ENCODE data around the gene PRR30. TPM values are rescaled to one million over a fixed set of nuclear protein-coding genes. Genes with fewer than 3 reads are reported as not detected.
"Not testable (repeated sequence)": the region's sequence is repeated elsewhere in the genome, so short reads cannot be mapped to it uniquely, and the experiment has no call there.

The PRR30 gene
- total RNA-seq, 1 experiment from 2014 or later = not detected

DNA sequence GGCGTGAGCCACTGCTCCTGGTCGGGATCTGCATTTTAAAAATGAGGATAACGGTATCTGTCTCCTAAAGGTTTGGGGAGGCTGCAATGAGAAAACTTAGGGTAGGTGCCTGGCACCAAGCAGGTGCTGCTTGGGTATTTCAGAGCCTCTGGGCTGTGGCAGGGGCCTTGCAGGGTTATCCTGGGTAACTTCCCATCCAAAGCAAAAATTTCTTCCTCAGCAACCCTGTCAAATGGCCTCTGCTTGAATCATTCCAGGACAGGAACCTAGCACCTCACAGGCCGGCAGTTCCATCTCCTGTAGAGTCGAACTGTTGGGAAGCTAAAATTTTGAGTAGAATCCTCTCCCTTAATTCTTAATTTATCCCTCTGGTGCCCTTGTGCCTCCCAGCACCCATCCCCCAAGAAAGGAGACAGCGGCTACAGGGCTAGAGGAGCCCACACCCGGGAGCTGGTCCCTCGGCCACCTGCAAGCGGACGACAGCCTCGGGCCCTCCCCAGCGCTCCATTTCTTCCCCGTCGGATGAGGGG is 21.1 kb downstream of the PRR30 start:
- ChIA-PET CTCF (interaction anchor here (0.5 to 0.9 kb wide), 2 partner anchors 161 to 185 kb away, joined by 3 read pairs; no protein-coding TSS in a partner anchor), POLR2A (interaction anchor here (0.7 to 1.0 kb wide), 2 partner anchors 10 to 13 kb away, joined by 4 read pairs; no protein-coding TSS in a partner anchor)
- no peak for TF ChIP-seq CTCF (IDR thresholded peaks at IDR 0.05; ENCODE audit: unreplicated experiment)
- Mint-ChIP-seq H3K9me3 (ENCODE audit: unreplicated experiment) (no peaks in the 10 kb centered on the region), H3K27me3 (ENCODE audit: insufficient read depth, unreplicated experiment) (peaks cover 23% of the 10 kb centered on the region), H3K27ac (ENCODE audit: low read depth, unreplicated experiment) (no peak overlapping the region), H3K36me3 (ENCODE audit: insufficient read depth, unreplicated experiment) (no peaks in the 10 kb centered on the region), H3K4me1 (ENCODE audit: insufficient read depth, unreplicated experiment) (no peaks in the 10 kb centered on the region), H3K4me3 (ENCODE audit: unreplicated experiment) (peak overlapping the region; percentile 68)
- intact Hi-C loops (cut with micrococcal nuclease) = no loop called here
- no TSS peak for BruUV-seq (replicated peaks)
- peak; percentile 11 for DNase-seq (ENCODE audit: unreplicated experiment)

DNA sequence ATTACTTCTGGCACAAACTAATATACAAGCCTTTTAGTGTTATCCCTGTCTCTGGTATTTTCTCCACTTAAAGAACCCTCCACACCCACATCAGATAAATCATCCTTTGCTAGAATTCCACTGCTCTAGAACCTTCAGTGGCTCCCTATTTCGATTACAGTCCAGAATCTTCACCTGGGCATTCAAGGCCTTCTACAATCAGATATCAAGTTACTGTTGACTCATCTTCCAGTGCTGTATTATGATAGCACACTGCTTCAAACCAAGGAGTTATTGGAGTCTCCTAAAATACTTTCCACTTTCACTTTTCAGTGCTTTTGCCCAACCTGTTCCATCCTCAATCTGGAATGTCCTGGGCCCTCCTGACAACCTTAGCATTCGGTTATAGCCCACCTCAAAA is 23.7 kb downstream of the PRR30 start:
- ChIA-PET POLR2A (interaction anchor here (1.1 kb wide), 1 partner anchor 14 kb away, joined by 4 read pairs; no protein-coding TSS in a partner anchor), CTCF (interaction anchor here (0.5 to 1.3 kb wide), 3 partner anchors 16 to 188 kb away, joined by 3 to 4 read pairs (median 3); no protein-coding TSS in a partner anchor)
- H3K27me3 Mint-ChIP-seq (ENCODE audit: insufficient read depth, unreplicated experiment) = no peaks in the 10 kb centered on the region
- H3K4me1 Mint-ChIP-seq (ENCODE audit: insufficient read depth, unreplicated experiment) = no peaks in the 10 kb centered on the region
- no peaks in the 10 kb centered on the region for H3K9me3 Mint-ChIP-seq (ENCODE audit: unreplicated experiment)
- no TSS peak for BruUV-seq (replicated peaks)
- TF ChIP-seq CTCF (IDR thresholded peaks at IDR 0.05; ENCODE audit: unreplicated experiment) = no peak
- DNase-seq (ENCODE audit: unreplicated experiment) = no peak
- H3K36me3 Mint-ChIP-seq (ENCODE audit: insufficient read depth, unreplicated experiment) = no peaks in the 10 kb centered on the region
- H3K27ac Mint-ChIP-seq (ENCODE audit: low read depth, unreplicated experiment) = no peak overlapping the region
- intact Hi-C loops (cut with micrococcal nuclease) = no loop called here
- H3K4me3 Mint-ChIP-seq (ENCODE audit: unreplicated experiment) = no peak overlapping the region

DNA sequence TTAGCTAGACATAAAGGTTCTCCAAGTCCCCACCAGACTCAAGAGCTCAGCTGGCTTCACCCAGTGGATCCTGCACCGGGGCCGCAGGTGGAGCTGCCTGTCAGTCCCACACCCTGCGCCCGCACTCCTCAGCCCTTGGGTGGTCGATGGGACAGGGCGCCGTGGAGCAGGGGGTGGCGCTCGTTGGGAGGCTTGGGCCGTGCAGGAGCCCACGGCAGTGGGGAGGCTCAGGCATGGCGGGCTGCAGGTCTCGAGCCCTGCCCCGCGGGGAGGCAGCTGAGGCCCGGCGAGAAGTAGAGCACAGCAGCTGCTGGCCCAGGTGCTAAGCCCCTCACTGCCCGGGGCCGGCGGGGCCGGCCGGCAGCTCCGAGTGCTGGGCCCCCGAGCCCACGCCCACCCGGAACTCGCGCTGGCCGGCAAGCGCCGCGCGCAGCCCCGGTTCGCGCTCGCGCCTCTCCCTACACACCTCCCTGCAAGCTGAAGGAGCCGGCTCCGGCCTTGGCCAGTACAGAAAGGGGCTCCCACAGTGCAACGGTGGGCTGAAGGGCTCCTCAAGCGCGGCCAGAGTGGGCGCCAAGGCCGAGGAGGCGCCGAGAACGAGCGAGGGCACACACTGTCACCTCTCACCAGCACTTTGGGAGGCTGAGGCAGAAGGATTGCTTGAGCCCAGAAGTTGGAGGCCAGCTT is 27.7 kb downstream of the PRR30 start:
- POLR2A ChIA-PET = interaction anchor here (1.0 to 1.1 kb wide), 2 partner anchors 25 to 128 kb away, joined by 3 read pairs; partner anchors contain the start of gene KHK
- not testable (repeated sequence) for H3K4me1 Mint-ChIP-seq (ENCODE audit: insufficient read depth, unreplicated experiment)

GRCh38 chr2:27110603-27111352 is 28.4 kb downstream of the PRR30 start:
- H3K9me3 Mint-ChIP-seq (ENCODE audit: unreplicated experiment); intact Hi-C loops (cut with micrococcal nuclease); H3K27me3 Mint-ChIP-seq (ENCODE audit: insufficient read depth, unreplicated experiment); H3K4me1 Mint-ChIP-seq (ENCODE audit: insufficient read depth, unreplicated experiment); H3K27ac Mint-ChIP-seq (ENCODE audit: low read depth, unreplicated experiment); BruUV-seq (replicated peaks); H3K4me3 Mint-ChIP-seq (ENCODE audit: unreplicated experiment); DNase-seq (ENCODE audit: unreplicated experiment); H3K36me3 Mint-ChIP-seq (ENCODE audit: insufficient read depth, unreplicated experiment): not testable (repeated sequence)
- POLR2A ChIA-PET = interaction anchor here (1.0 kb wide), 1 partner anchor 129 kb away, joined by 3 read pairs; no protein-coding TSS in a partner anchor
- CTCF ChIA-PET = interaction anchor here (1.4 to 1.6 kb wide), 2 partner anchors 13 to 192 kb away, joined by 3 to 6 read pairs; no protein-coding TSS in a partner anchor

More for the DNA sequence above, 27.7 kb downstream of the PRR30 start:
- H3K27me3 Mint-ChIP-seq (ENCODE audit: insufficient read depth, unreplicated experiment); H3K9me3 Mint-ChIP-seq (ENCODE audit: unreplicated experiment); H3K4me3 Mint-ChIP-seq (ENCODE audit: unreplicated experiment); intact Hi-C loops (cut with micrococcal nuclease); H3K36me3 Mint-ChIP-seq (ENCODE audit: insufficient read depth, unreplicated experiment); H3K27ac Mint-ChIP-seq (ENCODE audit: low read depth, unreplicated experiment); BruUV-seq (replicated peaks); DNase-seq (ENCODE audit: unreplicated experiment): not testable (repeated sequence)
- CTCF ChIA-PET = interaction anchor here (0.6 to 2.1 kb wide), 5 partner anchors 13 to 191 kb away, joined by 3 to 8 read pairs (median 5); partner anchors contain the start of gene OST4
